ENCODE data around the gene COL18A1.
"Not testable (repeated sequence)": the region's sequence is repeated elsewhere in the genome, so short reads cannot be mapped to it uniquely, and the experiment has no call there.

COL18A1 gene

GRCh38 chr21:45513003-45513717, 108.2 kb downstream of the COL18A1 start:
- in situ Hi-C loops (cut with MboI; ENCODE audit: low sequenced_read_pairs), result no loop called here

GRCh38 chr21:45513741-45514310, 108.9 kb downstream of the COL18A1 start:
- in situ Hi-C loops (cut with MboI; ENCODE audit: low sequenced_read_pairs), result no loop called here

DNA sequence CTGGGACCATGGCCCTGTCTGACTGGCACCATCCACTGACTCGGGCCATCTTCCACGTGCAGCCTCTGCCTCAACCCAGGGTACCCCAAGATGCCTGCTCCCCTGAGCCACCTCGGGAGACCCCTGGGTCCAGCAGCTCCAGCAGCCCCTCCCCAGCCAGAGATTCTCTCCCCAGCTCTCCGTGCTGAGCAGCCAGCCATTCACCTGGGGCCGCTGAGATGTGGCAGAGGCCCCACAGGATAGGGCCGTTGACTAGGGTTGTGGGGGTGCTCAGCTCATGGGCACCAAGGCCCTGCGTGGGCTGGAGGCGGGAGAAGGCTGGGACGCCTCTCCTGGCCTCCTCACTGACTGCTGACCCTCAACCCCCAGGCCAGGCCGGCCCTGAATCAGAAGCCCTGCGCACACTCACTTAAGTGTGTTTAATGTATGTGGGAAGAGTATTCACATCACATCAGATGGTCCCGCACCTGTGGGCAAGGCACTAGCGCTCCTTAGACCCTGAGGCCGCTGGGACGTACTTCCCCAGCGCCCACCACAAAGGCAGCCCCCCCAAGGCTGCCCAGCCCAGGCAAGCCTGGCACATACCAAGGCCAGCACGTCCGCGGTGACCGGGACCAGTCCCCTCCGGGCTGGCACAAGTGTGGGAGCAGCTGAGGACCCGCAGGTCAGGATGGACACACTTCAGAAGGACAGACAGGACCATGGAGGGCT, 109.5 kb downstream of the COL18A1 start:
- in situ Hi-C loops (cut with MboI; ENCODE audit: low sequenced_read_pairs), result no loop called here

- in situ Hi-C loops (cut with MboI; ENCODE audit: low sequenced_read_pairs), result no loop called here
Measured at GRCh38 chr21:45515241-45516061, 110.5 kb downstream of the COL18A1 start.

GRCh38 chr21:45516071-45516670, 111.2 kb downstream of the COL18A1 start:
- in situ Hi-C loops (cut with MboI; ENCODE audit: low sequenced_read_pairs), result no loop called here

GRCh38 chr21:45516671-45517151, 111.7 kb downstream of the COL18A1 start:
- in situ Hi-C loops (cut with MboI; ENCODE audit: low sequenced_read_pairs), result no loop called here

- in situ Hi-C loops (cut with MboI; ENCODE audit: low sequenced_read_pairs), result no loop called here
Measured at GRCh38 chr21:45517249-45518065, 112.5 kb downstream of the COL18A1 start.

DNA sequence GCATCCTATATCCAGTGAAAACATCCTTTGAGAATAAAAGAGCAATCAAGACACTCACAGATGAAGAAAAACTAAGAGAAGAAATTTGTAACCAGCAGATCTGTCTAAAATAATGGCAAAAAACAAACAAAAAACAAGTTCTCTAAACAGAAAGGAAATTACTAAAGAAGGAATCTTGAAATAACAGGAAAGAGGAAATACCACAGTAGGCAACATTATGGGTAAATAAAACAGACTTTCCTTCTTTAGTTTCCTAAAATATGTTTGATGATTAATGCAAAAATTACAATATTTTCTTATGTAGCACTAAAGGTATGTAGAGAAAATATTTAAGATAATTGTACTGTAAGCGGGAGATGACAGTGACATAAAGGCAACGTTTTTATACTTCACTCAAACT, 113.8 kb downstream of the COL18A1 start:
- in situ Hi-C loops (cut with MboI; ENCODE audit: low sequenced_read_pairs), result no loop called here

DNA sequence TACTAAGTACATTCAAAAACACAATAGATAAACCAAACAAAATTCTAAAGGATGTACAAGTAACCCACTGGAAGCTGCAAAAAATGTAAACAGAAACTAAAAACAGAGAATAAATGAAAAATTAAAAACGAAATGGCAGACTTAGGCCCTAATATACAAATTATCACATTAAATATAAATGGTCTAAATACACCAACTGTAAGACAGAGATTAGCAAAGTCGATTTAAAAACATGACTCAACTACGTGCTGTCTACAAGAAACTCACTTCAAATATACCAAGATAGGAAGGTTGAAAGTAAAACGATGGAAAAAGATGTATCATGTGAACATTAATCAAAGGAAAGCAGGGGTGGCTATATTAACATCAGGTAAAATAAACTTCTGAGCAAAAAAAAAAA, 114.2 kb downstream of the COL18A1 start:
- in situ Hi-C loops (cut with MboI; ENCODE audit: low sequenced_read_pairs), result no loop called here

GRCh38 chr21:45521241-45521640, 116.3 kb downstream of the COL18A1 start:
- in situ Hi-C loops (cut with MboI; ENCODE audit: low sequenced_read_pairs), result no loop called here

DNA sequence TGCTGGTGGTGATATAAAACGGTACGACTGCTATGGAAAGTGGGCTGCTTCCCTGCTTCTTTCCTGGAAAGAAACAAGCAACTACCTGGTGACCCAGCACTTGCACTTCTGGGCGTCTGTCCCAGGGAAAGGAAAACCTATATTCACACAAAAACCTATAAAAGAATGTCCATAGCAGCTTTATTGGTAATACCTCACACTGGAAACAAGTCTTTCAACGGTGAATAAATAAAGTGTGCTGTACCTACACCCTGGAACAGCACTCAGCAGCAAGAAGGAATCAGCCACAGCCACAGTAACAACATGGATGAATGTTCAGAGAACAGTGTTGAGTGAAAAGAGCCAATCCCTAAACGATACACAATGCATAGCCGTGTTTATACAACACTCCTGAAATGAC, 117.4 kb downstream of the COL18A1 start:
- in situ Hi-C loops (cut with MboI; ENCODE audit: low sequenced_read_pairs), result no loop called here

GRCh38 chr21:45522986-45523385, 118.0 kb downstream of the COL18A1 start:
- in situ Hi-C loops (cut with MboI; ENCODE audit: low sequenced_read_pairs), result no loop called here

GRCh38 chr21:45523411-45524101, 118.6 kb downstream of the COL18A1 start:
- in situ Hi-C loops (cut with MboI; ENCODE audit: low sequenced_read_pairs), result no loop called here

- in situ Hi-C loops (cut with MboI; ENCODE audit: low sequenced_read_pairs), result no loop called here
Measured at GRCh38 chr21:45524756-45525152, 119.8 kb downstream of the COL18A1 start.

DNA sequence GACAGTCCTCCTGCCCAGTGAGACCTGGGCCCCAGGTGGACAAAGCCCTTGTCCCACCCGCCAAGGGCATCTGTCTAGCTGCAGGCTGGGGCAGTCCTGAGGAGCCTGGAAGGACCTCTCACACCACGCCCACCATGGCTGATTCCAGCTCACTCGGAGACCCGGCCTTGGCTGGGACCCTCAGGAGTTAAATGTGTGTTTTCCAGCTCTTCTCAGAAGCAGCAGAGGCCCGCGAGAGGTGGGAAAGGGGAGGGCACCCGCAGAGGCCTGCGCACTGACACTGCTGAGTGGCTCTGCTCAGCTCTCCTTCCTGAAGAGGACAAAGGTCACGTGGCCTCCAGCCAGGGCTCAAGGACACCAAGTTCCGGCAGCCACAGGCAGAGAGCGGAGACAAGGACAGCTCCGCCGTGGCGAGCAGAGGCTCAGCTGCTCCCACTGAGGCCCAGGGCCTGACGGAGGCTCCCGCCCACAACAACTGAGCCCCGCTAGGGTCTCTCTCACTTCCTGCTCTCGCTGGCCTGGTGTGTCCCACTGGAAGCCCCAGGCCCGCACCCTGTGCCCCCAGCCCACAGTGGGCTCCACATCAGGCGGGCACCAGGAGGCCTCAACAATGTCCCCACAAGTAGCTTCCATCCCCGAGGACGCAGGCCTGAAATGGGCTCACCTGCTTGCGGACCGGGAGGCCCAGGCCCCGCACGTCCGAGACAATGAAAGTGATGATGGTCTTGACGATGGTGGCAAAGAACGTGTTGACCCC, 120.4 kb downstream of the COL18A1 start:
- in situ Hi-C loops (cut with MboI; ENCODE audit: low sequenced_read_pairs), result no loop called here

- in situ Hi-C loops (cut with MboI; ENCODE audit: low sequenced_read_pairs), result no loop called here
Measured at GRCh38 chr21:45525910-45526306, 120.9 kb downstream of the COL18A1 start.

DNA sequence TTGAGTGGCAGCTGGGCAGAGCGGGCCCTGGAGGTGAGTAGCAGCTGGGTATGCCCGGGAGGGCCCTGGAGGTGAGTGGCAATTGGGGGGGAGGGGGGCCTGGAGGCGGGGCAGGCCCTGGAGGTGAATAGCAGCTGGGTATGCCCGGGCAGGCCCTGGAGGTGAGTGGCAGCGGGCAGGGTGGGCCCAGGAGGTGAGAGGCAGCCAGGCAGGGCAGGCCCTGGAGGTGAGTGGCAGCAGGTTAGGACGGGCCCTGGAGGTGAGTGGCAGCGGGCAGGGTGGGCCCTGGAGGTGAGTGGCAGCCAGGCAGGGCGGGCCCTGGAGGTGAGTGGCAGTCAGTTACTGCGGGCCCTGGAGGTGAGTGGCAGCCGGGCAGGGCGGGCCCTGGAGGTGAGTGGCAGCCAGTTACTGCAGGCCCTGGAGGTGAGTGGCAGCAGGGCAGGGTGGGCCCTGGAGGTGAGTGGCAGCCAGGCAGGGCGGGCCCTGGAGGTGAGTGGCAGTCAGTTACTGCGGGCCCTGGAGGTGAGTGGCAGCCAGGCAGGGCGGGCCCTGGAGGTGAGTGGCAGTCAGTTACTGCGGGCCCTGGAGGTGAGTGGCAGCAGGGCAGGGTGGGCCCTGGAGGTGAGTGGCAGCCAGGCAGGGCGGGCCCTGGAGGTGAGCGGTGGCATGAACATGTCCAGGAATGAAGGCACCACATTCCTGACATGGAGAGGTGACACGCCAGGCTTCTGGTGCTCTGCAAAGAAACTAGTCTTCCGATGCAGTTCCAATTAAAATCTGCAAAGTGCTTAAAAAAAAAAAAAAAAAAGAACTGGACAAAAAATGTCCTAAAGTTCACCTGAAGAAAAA, 122.4 kb downstream of the COL18A1 start:
- in situ Hi-C loops (cut with MboI; ENCODE audit: low sequenced_read_pairs), result not testable (repeated sequence)
